T-helper 1 cell treated with Interleukin-12 subunit alpha and Interleukin-12 subunit beta and Interleukin-4 antibody, amounts not matched to agents 30 μg/mL and 1 μg/mL, for 36 hours (primary cell): ENCODE data around the gene TBPL1.
"Not testable (repeated sequence)": the region's sequence is repeated elsewhere in the genome, so short reads cannot be mapped to it uniquely, and the experiment has no call there.

Experiments used
- H3K27ac Mint-ChIP-seq: one replicate; pipeline ENCODE4 v1.8.0; 2021; ENCODE audit warnings: mild to moderate bottlenecking, mixed read lengths
- H3K27me3 Mint-ChIP-seq: one replicate; pipeline ENCODE4 v1.8.0; 2021; ENCODE audit warnings: low read depth, mixed read lengths
- H3K36me3 Mint-ChIP-seq: one replicate; pipeline ENCODE4 v1.8.0; 2021; ENCODE audit warnings: low read depth, mixed read lengths
- H3K4me1 Mint-ChIP-seq: one replicate; pipeline ENCODE4 v1.8.0; 2021; ENCODE audit warnings: low read depth, mixed read lengths
- H3K4me3 Mint-ChIP-seq: one replicate; pipeline ENCODE4 v1.8.0; 2021; ENCODE audit warnings: mild to moderate bottlenecking, moderate library complexity, mixed read lengths
- H3K9me3 Mint-ChIP-seq: one replicate; pipeline ENCODE4 v1.8.0; 2021; ENCODE audit warnings: mixed read lengths

The TBPL1 gene

DNA sequence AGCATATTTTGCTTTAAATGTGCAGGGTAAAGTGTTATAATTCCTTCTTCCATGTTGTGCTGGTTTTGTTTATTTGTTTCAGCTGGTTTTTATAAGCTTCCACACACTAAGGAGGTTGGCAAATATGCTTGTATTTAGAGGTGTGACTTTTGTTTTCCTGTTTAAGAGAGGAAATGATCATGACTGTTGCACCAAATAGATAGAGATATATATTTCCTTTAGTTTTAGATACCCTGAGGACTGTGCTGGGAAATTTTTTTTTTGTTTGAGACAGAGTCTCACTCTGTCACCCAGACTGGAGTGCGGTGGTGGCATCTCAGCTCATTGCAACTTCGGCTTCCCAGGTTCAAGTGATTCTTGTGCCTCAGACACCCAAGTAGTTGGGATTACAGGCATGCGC, 5.8 kb downstream of the TBPL1 start:
- H3K27me3 Mint-ChIP-seq: no peaks in the 10 kb centered on the region
- no peaks in the 10 kb centered on the region for H3K9me3 Mint-ChIP-seq
- no peak overlapping the region for H3K4me3 Mint-ChIP-seq
- H3K36me3 Mint-ChIP-seq: peaks cover 5% of the 10 kb centered on the region
- no peak overlapping the region for H3K27ac Mint-ChIP-seq
- H3K4me1 Mint-ChIP-seq: peaks cover 41% of the 10 kb centered on the region

DNA sequence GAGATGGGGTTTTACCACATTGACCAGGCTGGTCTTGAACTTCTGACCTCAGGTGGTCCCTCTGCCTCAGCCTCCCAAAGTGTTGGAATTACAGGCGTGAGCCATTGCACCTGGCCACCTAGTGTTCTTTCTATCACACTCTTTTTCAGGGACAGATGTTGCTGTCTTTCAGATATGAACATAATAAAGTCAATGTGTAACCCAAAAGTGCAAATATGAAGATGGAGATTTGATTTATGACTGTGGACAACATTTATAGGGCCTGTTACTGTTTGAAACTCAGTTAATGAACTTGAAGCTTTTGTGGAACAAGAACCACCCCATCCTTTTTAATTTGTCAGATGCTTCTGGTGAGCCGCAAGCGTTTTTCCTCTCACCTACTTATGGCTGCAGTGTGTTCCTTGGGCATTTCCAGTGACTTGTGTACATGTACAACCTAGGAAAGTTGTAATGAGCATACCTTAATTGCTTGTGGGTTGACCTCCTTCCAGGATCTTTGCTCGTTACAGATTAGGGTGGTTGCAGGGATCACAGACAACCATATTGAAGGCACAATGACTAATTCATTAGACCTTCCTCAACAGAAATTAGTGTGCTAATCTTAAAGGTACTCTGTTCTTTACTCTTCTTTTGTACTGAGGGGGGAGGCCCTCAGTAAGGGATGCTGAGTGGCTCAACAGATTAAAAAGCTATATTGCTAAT, 6.8 kb downstream of the TBPL1 start:
- Mint-ChIP-seq H3K9me3 (no peaks in the 10 kb centered on the region), H3K4me1 (peaks cover 31% of the 10 kb centered on the region), H3K27me3 (no peaks in the 10 kb centered on the region), H3K4me3 (no peak overlapping the region), H3K36me3 (peaks cover 5% of the 10 kb centered on the region), H3K27ac (no peak overlapping the region)

DNA sequence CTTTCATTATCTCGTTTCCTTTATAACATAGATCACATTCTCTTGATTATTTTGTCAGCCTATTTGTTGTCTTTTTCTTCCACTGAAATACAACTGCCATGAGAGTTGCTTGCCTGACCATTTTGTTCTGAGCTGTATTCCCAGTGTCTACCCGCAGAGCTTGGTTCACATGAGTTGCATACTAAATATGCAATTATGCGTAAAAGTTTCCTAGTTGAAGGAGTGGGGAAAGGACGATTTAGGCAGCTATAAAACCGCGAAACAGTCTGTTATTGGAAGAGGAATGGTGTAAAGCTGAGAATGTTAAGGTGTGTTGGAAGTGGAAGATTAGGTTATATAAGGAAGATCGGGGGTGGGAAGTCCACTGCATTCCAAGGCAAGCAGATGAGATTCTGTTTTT, 8.8 kb downstream of the TBPL1 start:
- Mint-ChIP-seq H3K4me1 (peaks cover 26% of the 10 kb centered on the region), H3K27ac (no peak overlapping the region), H3K27me3 (no peaks in the 10 kb centered on the region), H3K36me3 (peaks cover 3% of the 10 kb centered on the region), H3K9me3 (no peaks in the 10 kb centered on the region), H3K4me3 (no peak overlapping the region)

DNA sequence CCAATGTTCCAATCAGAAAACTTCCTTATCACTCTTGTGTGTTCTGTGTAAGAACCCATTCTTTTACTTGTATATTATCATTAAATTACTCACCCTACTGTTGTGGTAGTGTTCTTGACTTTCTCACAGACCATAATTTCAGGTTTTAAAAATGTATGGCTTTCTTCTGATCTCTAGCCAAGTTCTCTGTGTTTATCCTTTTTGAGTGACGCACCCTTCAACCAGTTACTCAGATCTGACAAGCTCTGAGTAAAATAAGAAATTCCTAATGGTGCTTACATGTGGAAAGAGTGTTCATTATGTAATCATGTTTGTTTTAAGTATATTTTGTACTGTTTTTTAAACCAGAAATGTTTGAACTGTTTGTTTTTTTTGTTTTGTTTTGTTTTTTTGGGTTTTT, 11.0 kb downstream of the TBPL1 start:
- no peaks in the 10 kb centered on the region for H3K9me3 Mint-ChIP-seq
- no peaks in the 10 kb centered on the region for H3K27me3 Mint-ChIP-seq
- peaks cover 1% of the 10 kb centered on the region for H3K36me3 Mint-ChIP-seq
- H3K4me3 Mint-ChIP-seq: no peak overlapping the region
- H3K27ac Mint-ChIP-seq: no peak overlapping the region
- peaks cover 21% of the 10 kb centered on the region for H3K4me1 Mint-ChIP-seq

DNA sequence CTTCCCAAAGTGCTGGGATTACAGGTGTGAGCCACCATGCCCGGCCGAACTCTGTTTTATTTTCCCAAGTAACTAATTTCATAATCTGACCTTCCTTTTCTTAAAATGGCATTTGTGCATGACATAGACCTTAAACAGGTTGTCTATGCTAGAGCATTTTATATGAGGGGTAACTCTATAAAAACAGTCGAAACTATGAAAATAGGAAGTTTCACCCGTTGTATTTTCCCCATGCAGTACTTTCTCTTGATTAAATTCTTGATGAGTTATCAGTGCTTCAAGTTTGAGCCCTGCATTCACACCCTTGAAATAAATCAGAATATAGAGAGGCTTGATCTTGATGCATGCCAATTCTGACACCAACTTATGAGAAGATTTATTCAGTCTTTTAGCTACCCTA, 11.7 kb downstream of the TBPL1 start:
- Mint-ChIP-seq H3K27me3 (no peaks in the 10 kb centered on the region), H3K36me3 (peaks cover under 1% of the 10 kb centered on the region), H3K27ac (no peak overlapping the region), H3K4me3 (no peak overlapping the region), H3K4me1 (peaks cover 20% of the 10 kb centered on the region), H3K9me3 (no peaks in the 10 kb centered on the region)

DNA sequence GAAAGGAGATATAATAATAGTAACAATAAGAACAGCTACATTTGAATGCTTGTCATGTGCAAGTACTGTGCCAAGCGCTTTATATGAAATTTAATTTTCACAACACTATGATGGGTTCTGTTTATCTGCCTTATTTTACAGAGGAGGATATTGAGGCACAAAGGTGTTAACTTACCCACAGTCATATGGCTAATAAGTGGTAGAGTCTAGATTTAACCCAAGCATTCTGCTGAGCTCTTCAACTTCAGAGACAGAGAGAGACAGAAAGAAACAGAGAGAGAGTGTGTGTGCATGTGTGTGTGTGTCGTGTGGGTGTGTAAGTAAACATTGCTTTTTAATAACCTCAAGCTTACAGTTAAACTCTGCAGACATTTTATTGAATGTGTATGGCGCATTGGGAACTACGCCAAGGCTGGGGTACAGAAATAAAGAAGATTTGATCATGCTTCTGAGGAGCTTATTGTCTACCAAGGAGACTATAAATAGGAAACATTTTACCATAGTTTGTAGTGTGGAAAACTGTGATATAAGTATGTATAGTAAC, 12.9 kb downstream of the TBPL1 start:
- Mint-ChIP-seq H3K36me3 (no peaks in the 10 kb centered on the region), H3K27ac (no peak overlapping the region), H3K27me3 (no peaks in the 10 kb centered on the region), H3K9me3 (no peaks in the 10 kb centered on the region), H3K4me1 (peaks cover 23% of the 10 kb centered on the region), H3K4me3 (no peak overlapping the region)

DNA sequence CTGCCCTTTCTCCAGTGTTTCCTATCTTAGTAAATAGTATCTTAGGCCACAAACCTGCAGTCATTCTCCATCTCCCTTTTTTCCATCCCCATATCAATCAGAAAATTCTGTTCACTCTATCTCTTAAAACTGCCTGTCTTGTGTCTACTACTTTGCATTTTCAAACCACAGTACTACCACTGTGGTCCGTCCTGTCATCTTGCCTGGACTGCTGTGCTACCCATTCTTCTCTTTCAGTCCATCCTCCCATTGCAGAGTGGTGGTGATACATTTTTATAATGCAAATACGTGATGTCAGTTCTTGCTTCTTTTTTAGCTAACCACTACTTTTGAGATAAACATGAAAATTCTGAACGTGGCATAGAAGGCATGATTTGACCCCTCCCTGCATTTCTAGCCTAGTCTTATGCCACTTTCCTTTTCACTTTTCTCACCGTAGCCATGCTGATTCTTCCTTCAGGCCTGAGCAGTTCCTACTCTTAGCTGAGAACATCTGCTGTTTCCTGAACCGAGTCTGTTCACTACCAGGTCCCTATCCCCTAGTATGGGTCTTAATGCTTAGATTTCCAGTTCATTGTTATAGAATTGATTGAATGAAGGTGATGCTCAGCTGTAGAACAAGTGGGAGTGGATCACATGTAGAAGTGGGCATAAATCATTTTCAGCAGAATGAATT, 13.8 kb downstream of the TBPL1 start:
- Mint-ChIP-seq H3K4me3 (no peak overlapping the region), H3K36me3 (no peaks in the 10 kb centered on the region), H3K4me1 (peaks cover 22% of the 10 kb centered on the region), H3K9me3 (no peaks in the 10 kb centered on the region), H3K27ac (no peak overlapping the region), H3K27me3 (no peaks in the 10 kb centered on the region)

DNA sequence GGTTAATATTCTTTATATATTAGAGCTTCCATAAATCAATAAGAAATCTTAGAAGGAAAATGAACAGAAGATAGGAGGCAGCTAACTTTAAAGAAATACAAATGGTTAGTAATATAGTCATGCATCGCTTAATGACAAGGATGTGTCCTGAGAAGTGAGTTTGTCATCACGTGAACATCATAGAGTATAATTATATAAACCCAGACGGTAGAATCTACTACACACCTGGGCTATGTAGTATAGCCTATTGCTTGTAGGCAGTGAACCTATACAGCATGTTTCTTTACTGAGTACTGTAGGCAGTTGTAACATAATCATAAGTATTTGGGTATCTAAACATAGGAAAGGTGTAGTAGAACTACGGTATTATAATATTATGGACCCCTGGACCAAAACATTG, 14.3 kb downstream of the TBPL1 start:
- H3K27ac Mint-ChIP-seq: no peak overlapping the region
- H3K4me1 Mint-ChIP-seq: peaks cover 17% of the 10 kb centered on the region
- H3K4me3 Mint-ChIP-seq: no peak overlapping the region
- no peaks in the 10 kb centered on the region for H3K9me3 Mint-ChIP-seq
- no peaks in the 10 kb centered on the region for H3K36me3 Mint-ChIP-seq
- H3K27me3 Mint-ChIP-seq: no peaks in the 10 kb centered on the region

DNA sequence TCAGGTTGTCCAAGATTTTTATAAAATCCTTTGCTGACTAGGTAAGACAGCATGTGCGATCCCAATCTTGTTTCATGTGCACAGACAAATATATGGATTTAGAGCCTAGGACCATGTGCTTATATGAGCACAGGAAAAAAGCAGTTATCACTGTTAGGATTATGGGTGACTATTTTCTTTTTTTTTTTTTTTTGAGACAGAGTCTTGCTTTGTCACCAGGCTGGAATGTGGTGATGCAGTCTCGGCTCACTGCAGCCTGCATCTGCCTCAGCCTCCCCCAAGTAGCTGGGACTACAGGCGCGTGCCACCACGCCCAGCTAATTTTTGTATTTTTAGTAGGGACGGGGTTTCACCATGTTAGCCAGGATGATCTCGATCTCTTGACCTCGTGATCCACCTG, 14.8 kb downstream of the TBPL1 start:
- H3K27me3 Mint-ChIP-seq, H3K36me3 Mint-ChIP-seq, H3K9me3 Mint-ChIP-seq, H3K4me3 Mint-ChIP-seq, H3K27ac Mint-ChIP-seq: not testable (repeated sequence)
- peaks cover 14% of the 10 kb centered on the region for H3K4me1 Mint-ChIP-seq

DNA sequence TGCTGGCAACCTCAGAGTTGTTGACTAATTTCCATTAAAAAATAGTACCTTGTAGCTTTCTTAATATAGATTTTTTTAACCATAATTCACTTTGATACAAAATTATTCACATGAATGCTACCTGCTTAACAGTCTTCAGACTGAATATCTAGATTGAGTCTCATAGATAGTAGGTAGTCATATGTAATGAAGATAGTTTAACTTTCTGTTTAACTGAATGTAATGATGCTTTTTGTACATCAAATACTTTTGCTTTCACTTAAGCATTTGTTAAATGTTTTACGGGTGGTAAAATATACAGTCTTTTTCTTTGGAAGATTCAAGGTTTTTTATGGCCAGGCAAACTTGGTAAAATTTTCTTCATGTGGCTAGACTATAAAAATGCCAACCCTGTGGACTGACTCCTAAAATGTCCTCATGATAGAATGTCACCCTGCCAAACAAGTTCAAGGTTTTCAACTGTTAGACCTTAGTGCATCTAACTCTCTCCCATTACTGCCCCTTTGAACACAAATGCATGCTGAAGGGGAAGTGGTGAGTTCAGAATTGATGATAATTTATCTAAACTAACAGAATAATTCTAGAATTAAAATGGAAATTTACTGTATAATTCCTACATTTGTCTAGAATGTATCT, 16.4 kb downstream of the TBPL1 start:
- Mint-ChIP-seq H3K4me3 (no peak overlapping the region), H3K4me1 (peaks cover 18% of the 10 kb centered on the region), H3K27ac (no peak overlapping the region), H3K27me3 (no peaks in the 10 kb centered on the region), H3K36me3 (no peaks in the 10 kb centered on the region), H3K9me3 (no peaks in the 10 kb centered on the region)

DNA sequence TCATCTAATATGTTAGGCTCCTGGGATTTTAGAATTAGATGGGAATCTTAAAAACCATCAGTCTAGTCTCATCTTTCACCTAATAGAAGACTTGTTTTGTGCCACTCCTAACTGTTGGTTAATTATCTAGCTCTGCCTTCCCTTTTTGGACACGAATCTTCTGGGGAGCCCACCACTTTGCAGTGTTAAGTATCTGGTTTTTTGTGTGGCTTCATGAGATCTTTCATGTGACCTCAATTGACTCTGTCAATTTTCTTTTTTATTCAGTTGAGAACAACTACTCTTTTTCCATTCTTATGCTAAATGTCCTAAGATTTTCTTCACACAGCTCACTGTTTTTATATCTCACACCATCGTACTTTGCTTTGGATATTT, 16.9 kb downstream of the TBPL1 start:
- H3K9me3 Mint-ChIP-seq: no peaks in the 10 kb centered on the region
- no peaks in the 10 kb centered on the region for H3K36me3 Mint-ChIP-seq
- H3K27ac Mint-ChIP-seq: no peak overlapping the region
- H3K4me3 Mint-ChIP-seq: no peak overlapping the region
- H3K4me1 Mint-ChIP-seq: peaks cover 18% of the 10 kb centered on the region
- no peaks in the 10 kb centered on the region for H3K27me3 Mint-ChIP-seq

DNA sequence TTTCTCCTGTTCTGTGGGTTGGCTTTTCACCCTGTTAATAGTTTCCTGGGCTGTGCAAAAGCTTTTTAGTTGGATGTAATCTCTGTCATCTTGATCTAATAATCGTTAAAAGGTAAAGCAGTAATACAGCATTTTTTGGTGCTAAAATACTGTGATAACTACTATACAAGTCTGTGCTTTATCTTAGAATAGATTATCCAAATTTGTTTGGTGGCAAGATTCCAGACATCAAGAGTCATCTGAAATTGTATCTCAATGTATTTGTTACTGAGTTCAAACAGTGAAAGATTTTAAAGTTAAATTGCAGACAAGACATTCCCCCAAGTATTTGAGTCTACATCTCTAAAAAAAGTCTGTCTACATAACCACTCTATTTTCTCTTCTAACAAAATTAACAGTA, 18.8 kb downstream of the TBPL1 start:
- no peak overlapping the region for H3K4me3 Mint-ChIP-seq
- no peaks in the 10 kb centered on the region for H3K27me3 Mint-ChIP-seq
- H3K36me3 Mint-ChIP-seq: no peaks in the 10 kb centered on the region
- peaks cover 13% of the 10 kb centered on the region for H3K4me1 Mint-ChIP-seq
- H3K27ac Mint-ChIP-seq: no peak overlapping the region
- no peaks in the 10 kb centered on the region for H3K9me3 Mint-ChIP-seq

DNA sequence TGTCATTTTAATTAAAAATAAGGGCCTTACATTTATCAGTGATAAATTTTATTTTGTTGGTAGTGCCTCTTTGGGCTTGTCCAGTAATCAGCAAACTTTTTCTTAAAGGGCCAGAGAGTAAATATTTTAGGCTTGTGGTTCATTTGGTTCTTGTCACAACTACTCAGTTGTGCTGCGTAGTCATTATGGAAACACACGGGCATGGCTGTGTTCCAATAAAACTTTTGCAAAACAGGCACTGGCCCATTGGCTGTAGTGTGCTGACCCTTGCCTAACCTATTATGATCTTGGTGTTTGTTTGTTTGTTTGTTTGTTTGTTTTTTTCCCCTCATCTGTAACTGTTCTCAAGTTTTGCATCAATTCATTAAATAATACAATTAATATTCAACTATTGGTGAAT, 19.4 kb downstream of the TBPL1 start:
- Mint-ChIP-seq H3K27ac (no peak overlapping the region), H3K4me3 (no peak overlapping the region), H3K27me3 (no peaks in the 10 kb centered on the region), H3K4me1 (peaks cover 12% of the 10 kb centered on the region), H3K9me3 (no peaks in the 10 kb centered on the region), H3K36me3 (no peaks in the 10 kb centered on the region)

DNA sequence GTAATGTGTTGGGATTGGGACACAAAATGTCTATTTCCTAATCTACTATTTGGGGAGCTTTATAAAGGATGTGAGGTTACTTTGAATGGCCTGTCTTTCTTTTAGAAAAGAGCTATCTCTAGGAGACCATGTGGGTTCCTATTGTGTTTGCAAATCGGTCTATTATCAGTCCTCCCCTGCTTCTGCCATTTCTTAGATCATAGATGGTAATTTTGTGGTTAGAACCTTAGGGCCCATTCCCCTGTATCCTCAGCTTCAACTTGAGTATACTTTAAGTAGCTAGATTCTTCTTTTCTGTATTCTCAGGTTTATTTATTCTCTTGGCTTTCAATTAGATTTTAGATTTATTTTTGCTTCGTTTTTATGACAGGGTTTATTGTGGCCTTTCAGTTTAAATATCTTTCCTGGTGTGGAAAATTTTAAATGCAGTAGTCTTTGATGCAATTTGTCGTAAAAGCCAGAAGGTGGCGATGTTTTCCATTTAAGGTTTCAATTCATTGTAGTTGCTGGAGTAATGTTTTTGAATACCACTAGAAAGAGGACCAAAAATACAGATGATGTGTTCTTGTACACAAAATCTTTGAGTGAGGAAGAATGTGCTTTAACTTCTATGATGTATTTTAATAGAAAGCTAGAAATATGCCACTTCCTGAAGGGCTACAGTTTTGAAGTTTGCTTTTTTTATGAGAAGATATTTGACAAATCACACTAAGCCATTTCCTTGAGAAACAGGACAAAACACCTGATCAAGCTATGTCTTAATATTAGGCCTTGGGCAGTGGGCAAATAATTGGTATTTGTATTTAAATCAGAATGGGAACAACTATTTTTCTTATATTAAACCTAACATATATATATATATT, 20.3 kb downstream of the TBPL1 start:
- Mint-ChIP-seq H3K4me3 (no peak overlapping the region), H3K9me3 (no peaks in the 10 kb centered on the region), H3K4me1 (peaks cover 13% of the 10 kb centered on the region), H3K27me3 (no peaks in the 10 kb centered on the region), H3K36me3 (no peaks in the 10 kb centered on the region), H3K27ac (no peak overlapping the region)
